GM23338 (cell line): ENCODE measurements around the gene AGPS. TPM values are rescaled to one million over a fixed set of nuclear protein-coding genes. Genes with fewer than 3 reads are reported as not detected.

Source experiments
- ATAC-seq: fragments of 200-7000 bp; cut with Tn5 transposase; 3 replicates; pipeline ENCODE4 v1.9.1; 2020
- DNase-seq: peaks from one replicate; pipeline ENCODE4 v3.0.0-alpha.2; 2015; ENCODE audit warnings: low spot score
- H2AFZ ChIP-seq: fragments of 200-600 bp; sonication (generic); 2 replicates; pipeline ENCODE4 v1.8.0; 2016; ENCODE audit warnings: antibody characterized with exemption, mild to moderate bottlenecking, moderate library complexity
- H3F3A ChIP-seq: fragments of 200-600 bp; sonication (generic); replicated peaks from 2 replicates; pipeline ENCODE4 v1.8.0; 2017; ENCODE audit warnings: antibody characterized with exemption, mixed run types, low read depth
- H3K27ac ChIP-seq: fragments of 200-600 bp; sonication (generic); 2 replicates; pipeline ENCODE4 v1.6.1; 2016; ENCODE audit warnings: low read depth
- H3K27me3 ChIP-seq: fragments of 200-600 bp; sonication (generic); 2 replicates; pipeline ENCODE4 v1.8.0; 2016; ENCODE audit warnings: mild to moderate bottlenecking, mixed run types, moderate library complexity; ENCODE audit not compliant: insufficient read depth
- H3K36me3 ChIP-seq: fragments of 200-600 bp; sonication (generic); 2 replicates; pipeline ENCODE4 v1.8.0; 2016; ENCODE audit warnings: mild to moderate bottlenecking; ENCODE audit not compliant: insufficient read depth
- H3K4me1 ChIP-seq: fragments of 200-600 bp; sonication (generic); 2 replicates; pipeline ENCODE4 v1.8.0; 2016; ENCODE audit warnings: mild to moderate bottlenecking, moderate library complexity; ENCODE audit not compliant: insufficient read depth
- H3K4me2 ChIP-seq: fragments of 200-600 bp; sonication (generic); 2 replicates; pipeline ENCODE4 v1.7.1; 2017; ENCODE audit warnings: mixed run types
- H3K4me3 ChIP-seq: fragments of 200-600 bp; sonication (generic); 2 replicates; pipeline ENCODE4 v1.6.1; 2016; ENCODE audit warnings: mixed run types
- H3K79me2 ChIP-seq: fragments of 200-600 bp; sonication (generic); replicated peaks from 2 replicates; pipeline ENCODE4 v1.8.0; 2017; ENCODE audit warnings: mild to moderate bottlenecking; ENCODE audit not compliant: insufficient read depth
- H3K9me2 ChIP-seq: fragments of 200-600 bp; sonication (generic); 2 replicates; pipeline ENCODE4 v1.8.0; 2017; ENCODE audit not compliant: insufficient read depth
- H4K20me1 ChIP-seq: fragments of 200-600 bp; sonication (generic); replicated peaks from 2 replicates; pipeline ENCODE4 v1.8.0; 2017; ENCODE audit warnings: mild to moderate bottlenecking; ENCODE audit not compliant: insufficient read depth
- H3K27ac Mint-ChIP-seq: 2 replicates; pipeline ENCODE4 v1.8.0; 2020; ENCODE audit warnings: inconsistent platforms, mild to moderate bottlenecking, moderate library complexity, mixed read lengths
- H3K27me3 Mint-ChIP-seq: 3 replicates; pipeline ENCODE4 v1.8.0; 2022; ENCODE audit warnings: low read depth, mild to moderate bottlenecking, moderate library complexity, mixed read lengths, inconsistent platforms; ENCODE audit not compliant: insufficient read depth, poor library complexity
- H3K36me3 Mint-ChIP-seq: 3 replicates; pipeline ENCODE4 v1.8.0; 2021; ENCODE audit warnings: low read depth, mild to moderate bottlenecking, inconsistent platforms, moderate library complexity, mixed read lengths
- H3K4me1 Mint-ChIP-seq: 3 replicates; pipeline ENCODE4 v1.8.0; 2020; ENCODE audit warnings: mild to moderate bottlenecking, inconsistent platforms, mixed read lengths
- H3K4me3 Mint-ChIP-seq: 3 replicates; pipeline ENCODE4 v1.8.0; 2021; ENCODE audit warnings: moderate library complexity, mild to moderate bottlenecking, inconsistent platforms, mixed read lengths
- H3K9me3 Mint-ChIP-seq: 3 replicates; pipeline ENCODE4 v1.8.0; 2020; ENCODE audit warnings: moderate library complexity, mild to moderate bottlenecking, inconsistent platforms, mixed read lengths
- EZH2phosphoT487 ChIP-seq: fragments of 200-600 bp; sonication (generic); IDR thresholded peaks from one replicate; pipeline ENCODE4 v1.8.1; 2018; ENCODE audit warnings: antibody characterized with exemption; ENCODE audit not compliant: unreplicated experiment
- NANOG ChIP-seq: IDR thresholded peaks from 2 replicates; pipeline ENCODE4 v1.6.1; 2016; ENCODE audit warnings: antibody characterized with exemption, borderline replicate concordance
- POLR2AphosphoS5 ChIP-seq: IDR thresholded peaks from 2 replicates; pipeline ENCODE4 v1.6.1; 2016; ENCODE audit warnings: antibody characterized with exemption, low read depth
- STAT1 ChIP-seq: IDR thresholded peaks from one replicate; pipeline ENCODE4 v1.6.1; 2016; ENCODE audit warnings: antibody characterized with exemption; ENCODE audit not compliant: unreplicated experiment
- ZNF331 ChIP-seq: fragments of 250-450 bp; sonication (Bioruptor Pico); IDR thresholded peaks from 2 replicates; pipeline ENCODE4 v1.5.0; 2020; ENCODE audit warnings: low read depth, mild to moderate bottlenecking, moderate library complexity
- polyA plus RNA-seq: library from polyadenylated mRNA; unstranded; fragments of >200 nt; fragmentation: Nextera tagmentation; extraction: Ambion mirVana; gene quantifications from 2 replicates; pipeline ENCODE4 v1.2.1, GENCODE V29; 2016
- small RNA-seq: library from RNA; depleted of rRNA; stranded (forward); fragments of <200 nt; gene quantifications from one replicate; pipeline ENCODE3, GENCODE V24; 2014; ENCODE audit warnings: low replicate concordance
- total RNA-seq: library from RNA; depleted of rRNA; stranded (reverse); fragments of >200 nt; shearing (Covaris generic); gene quantifications from 2 replicates; pipeline ENCODE4 v1.2.3, GENCODE V29; 2014; rRNA removed

AGPS gene
- total and polyA plus RNA-seq, 2 experiments from 2014 or later: 14.6 to 73.2 TPM

DNA sequence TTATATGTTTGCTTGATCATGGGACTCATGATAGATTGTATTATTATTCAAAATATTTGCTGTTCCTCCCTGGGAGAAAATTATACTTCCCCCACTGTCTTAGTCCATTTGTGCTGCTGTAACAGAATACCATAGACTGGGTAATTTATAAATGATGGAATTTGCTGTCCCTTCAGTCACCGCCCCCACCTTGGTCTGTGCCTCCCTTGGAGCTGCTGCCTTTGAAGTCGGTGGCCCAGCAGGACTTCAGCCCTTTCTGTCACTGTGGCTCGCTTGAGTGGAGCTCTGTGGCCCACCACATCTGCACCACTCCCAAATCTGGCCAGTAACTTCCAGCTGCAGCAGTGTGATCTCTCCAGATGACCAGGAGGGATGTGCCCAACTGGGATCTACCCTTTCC is 200.8 kb downstream of the AGPS start:
- no peak overlapping the region for H2AFZ ChIP-seq
- no peaks in the 10 kb centered on the region for H4K20me1 ChIP-seq
- TF ChIP-seq STAT1 (no peak), POLR2AphosphoS5 (no peak), ZNF331 (no peak), EZH2phosphoT487 (no peak), NANOG (no peak)
- H3K27ac ChIP-seq: no peak overlapping the region
- no peaks in the 10 kb centered on the region for H3K36me3 ChIP-seq
- H3K4me3 ChIP-seq: no peak overlapping the region
- no peaks in the 10 kb centered on the region for H3K27me3 ChIP-seq
- no peak overlapping the region for H3K4me2 ChIP-seq
- Mint-ChIP-seq H3K4me1 (peaks cover 21% of the 10 kb centered on the region), H3K27ac (no peak overlapping the region), H3K27me3 (peaks cover 1% of the 10 kb centered on the region), H3K9me3 (no peaks in the 10 kb centered on the region), H3K4me3 (no peak overlapping the region), H3K36me3 (no peaks in the 10 kb centered on the region)
- no peaks in the 10 kb centered on the region for H3K79me2 ChIP-seq
- H3K9me2 ChIP-seq: no peaks in the 10 kb centered on the region
- H3K4me1 ChIP-seq: peaks cover 20% of the 10 kb centered on the region
- DNase-seq: no peak
- H3F3A ChIP-seq: no peaks in the 10 kb centered on the region
- no peak for ATAC-seq

Small RNA genes lying within 50 kb of the gene (small RNA-seq; reads per million reads assigned to genes)
- gene RF01210: not detected

Other genes starting within 250 kb of the AGPS start
- 151 and 158 TPM in 2 replicates for gene HNRNPA3, start 180.0 kb upstream of the AGPS start, total RNA-seq
- 290 and 376 TPM in 2 replicates for gene HNRNPA3, start 180.0 kb upstream of the AGPS start, polyA plus RNA-seq
- 28.0 and 35.0 TPM in 2 replicates for gene NFE2L2, start 128.0 kb upstream of the AGPS start, total RNA-seq
- gene NFE2L2, start 128.0 kb upstream of the AGPS start, polyA plus RNA-seq: 37.8 and 39.1 TPM in 2 replicates